8988T (cell line): ENCODE measurements around the gene CCDC82.
"Not testable (repeated sequence)": the region's sequence is repeated elsewhere in the genome, so short reads cannot be mapped to it uniquely, and the experiment has no call there.

Experiments used
- DNase-seq: peaks from one replicate; pipeline ENCODE4 v3.0.0; 2011

Gene CCDC82

DNA sequence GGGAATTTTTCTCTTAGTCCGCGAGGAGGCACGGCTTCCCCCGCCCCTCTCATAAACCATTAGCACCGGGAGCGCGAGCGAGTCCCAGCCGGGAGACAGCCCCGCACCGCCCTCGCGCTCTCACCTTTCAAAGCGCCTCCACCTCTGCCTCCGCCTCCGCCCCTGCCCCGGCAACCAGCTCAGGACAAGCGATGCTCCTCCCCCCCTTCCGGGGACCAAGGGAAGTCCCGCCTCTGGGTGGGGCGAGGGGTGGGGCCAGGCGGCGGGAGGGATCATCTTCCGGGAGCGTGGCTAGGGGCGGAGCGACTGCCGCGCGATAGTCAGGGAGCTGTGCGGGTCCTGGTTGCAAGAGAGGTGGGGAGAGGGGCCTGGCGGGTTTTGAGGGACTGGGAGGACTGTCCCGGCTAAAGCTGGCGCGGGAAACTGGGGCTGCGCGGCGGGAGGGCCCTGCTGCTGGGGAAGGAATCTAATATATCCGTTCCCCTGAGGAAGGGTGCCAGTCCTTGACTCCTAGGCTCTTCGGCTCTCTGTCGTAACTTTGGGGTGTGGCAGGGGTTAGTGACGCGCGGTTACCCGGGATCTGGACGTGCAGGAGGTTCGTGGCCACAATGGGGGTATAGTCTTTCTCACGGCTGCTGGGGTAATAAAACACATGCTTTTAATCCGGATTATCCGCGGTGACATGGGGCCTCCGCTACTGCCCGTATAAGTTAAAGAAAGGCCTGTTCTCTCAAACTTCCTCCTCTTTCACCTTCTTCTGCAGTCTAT, at the start of gene CCDC82, which contains the start of gene JRKL:
TSS of gene CCDC82 (minus strand) at position 193 of the 768 bp plus-strand sequence. CDS start 5,165 bp downstream, outside the sequence.
TSS of gene JRKL (plus strand) at position 294 of the 768 bp plus-strand sequence. CDS start 637 bp downstream, outside the sequence.
- DNase-seq = peak; percentile 74

DNA sequence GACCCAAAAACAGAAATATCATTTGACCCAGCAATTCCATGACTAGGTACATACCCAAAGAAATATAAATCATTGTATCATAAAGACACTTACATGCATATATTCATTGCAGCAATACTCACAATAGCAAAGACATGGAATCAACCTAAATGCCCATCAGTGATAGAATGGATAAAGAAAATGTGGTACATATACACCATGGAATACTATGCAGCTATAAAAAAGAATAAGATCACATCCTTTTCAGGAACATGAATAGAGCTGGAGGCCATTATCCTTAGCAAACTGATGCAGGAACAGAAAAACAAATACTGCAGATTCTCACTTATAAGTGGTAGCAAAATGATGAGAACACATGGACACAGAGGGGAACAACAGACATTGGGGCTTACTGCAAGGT, 42.9 kb upstream of the CCDC82 start:
- not testable (repeated sequence) for DNase-seq

DNA sequence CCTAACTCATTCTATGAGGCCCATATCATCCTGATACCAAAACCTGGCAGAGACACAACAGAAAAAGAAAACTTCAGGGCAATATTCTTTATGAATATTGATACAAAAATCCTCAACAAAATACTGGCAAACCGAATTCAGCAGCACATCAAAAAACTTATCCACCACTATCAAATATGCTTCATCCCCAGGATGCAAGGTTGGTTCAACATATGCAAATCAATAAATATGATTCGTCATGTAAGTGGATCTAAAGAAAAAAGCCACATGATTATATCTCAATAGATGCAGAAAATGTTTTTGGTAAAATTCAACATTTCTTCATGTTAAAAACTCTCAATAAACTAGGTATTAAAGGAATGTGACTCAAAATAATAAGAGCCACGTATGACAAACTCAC, 41.0 kb upstream of the CCDC82 start:
- DNase-seq = no peak

DNA sequence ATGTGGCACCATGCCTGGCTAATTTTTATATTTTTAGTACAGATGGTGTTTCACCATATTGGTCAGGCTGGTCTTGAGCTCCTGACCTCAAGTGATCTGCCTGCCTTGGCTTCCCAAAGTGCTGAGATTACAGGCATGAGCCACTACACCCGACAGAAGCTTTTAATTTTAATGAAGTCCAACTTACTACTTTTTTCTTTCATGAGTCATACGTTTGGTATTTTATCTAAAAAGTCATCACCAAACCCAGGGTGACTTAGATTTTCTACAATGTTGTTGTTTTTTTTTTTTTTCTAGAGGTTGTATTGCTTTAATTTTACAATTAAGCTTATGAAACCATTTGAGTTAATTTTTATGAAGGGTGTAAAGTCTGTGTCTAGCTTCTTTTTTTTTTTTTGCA, 35.0 kb upstream of the CCDC82 start:
- DNase-seq = no peak

DNA sequence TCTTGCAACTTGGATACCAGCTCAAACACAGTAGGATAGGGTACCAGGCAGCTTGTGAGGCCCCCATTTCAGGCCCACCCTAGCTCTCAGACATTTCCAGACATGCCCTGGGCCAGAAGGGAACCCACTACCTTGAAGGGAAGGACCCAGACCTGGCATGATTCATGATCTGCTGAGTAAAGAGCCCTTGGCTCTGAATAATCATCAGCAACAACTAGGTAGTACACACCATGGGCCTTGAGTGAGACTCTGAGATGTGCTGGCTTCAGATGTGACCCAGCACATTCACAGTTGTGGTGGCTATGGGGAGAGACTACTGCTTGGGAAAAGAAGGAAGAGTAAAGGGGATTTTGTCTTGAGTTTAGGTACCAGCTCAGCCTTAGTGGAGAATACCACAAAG, 23.7 kb upstream of the CCDC82 start:
- DNase-seq = no peak

DNA sequence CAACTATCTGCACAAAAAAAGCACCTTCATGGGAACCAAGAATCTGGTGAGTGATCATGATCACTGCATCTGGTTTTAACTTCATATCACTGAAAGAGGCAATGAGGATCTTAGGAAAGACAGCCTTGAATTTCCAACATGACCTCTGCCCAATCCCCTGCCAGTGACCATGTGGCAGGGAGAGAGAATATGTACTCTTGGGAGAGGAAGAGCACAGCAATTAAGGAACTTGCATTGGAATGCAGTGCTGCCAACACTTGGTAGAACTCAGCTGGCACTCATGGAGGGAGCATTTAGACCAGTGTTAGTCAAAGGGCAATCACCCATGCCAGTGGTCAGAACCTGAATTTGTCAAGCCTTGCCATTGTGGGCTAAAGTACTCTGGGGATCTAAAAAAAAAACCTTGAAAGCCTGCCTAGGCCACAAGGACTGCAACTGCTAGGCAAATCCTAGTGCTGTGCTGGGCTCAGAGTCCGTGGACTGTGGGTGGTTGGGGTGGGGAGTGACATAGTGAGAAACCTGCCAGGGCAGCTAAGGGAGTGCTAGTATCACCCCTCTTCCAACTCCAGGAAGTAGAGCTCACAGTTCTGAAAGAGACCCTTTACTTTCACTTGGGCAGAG, 23.2 kb upstream of the CCDC82 start:
- no peak for DNase-seq

DNA sequence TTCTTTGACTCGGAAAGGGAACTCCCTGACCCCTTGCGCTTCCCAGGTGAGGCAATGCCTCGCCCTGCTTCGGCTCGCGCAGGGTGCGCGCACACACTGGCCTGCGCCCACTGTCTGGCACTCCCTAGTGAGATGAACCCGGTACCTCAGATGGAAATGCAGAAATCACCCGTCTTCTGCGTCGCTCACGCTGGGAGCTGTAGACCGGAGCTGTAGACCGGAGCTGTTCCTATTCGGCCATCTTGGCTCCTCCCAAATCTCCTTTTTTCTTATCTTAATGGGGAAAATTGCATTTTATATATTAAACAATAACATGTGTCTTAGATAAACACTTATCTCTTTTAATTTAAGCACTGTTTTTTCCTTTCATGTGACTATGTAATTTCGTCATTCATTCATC, 21.7 kb upstream of the CCDC82 start:
- DNase-seq = not testable (repeated sequence)

DNA sequence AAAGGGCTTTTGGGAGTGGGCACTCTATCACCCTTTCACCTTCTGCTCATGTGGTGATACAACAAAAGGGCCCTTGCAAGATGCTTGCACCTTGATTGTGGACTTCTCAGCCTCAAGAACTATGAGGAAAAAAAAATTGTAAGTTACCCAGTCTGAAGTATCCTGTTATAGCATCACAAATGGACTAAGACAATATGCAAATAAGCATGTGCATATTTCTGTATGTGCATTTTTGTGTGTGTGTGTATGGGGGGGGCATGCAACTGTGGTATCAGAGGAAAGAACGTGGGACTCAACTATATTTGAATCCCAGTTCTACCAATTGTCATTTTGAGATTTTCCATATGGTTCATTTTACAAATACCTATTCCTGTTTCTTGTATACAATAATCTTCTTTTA, 11.0 kb upstream of the CCDC82 start:
- no peak for DNase-seq

DNA sequence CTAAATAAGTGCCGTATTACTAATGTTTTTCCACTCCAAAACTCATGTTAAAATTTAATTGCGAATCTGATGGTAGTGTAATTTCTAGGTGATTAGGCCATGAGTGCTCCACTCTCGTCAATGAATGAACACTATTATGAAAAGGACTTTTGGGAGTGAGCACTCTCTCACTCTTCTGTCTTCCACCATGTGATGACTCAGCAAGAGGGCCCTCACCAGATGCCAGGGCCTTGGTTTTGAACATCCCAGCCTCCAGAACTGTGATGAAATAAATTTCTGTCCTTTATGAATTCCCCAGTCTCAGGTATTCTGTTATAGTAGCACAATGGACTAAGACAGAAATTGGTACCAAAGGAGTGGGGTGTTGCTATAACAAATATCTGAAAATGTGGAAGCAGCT, 8.2 kb upstream of the CCDC82 start:
- no peak for DNase-seq

DNA sequence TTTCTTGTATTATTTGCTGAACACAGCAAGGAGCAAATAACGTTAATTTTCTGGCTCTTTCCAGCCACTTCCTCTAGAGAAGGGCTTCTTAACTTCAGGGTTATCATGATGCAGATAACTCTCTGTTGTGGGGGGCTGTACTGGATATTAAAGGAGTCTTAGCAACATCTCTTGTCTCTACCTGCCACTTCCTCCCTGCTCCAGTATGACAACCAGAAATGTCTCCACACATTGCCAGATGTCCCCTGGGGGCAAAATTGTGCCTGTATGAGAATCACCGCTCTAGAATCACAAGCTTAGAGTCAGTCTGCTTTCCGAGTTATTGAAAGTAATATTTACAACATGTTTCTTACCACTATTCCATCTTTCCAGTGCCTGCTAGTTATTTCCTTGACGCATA, 6.9 kb upstream of the CCDC82 start:
- DNase-seq = no peak

DNA sequence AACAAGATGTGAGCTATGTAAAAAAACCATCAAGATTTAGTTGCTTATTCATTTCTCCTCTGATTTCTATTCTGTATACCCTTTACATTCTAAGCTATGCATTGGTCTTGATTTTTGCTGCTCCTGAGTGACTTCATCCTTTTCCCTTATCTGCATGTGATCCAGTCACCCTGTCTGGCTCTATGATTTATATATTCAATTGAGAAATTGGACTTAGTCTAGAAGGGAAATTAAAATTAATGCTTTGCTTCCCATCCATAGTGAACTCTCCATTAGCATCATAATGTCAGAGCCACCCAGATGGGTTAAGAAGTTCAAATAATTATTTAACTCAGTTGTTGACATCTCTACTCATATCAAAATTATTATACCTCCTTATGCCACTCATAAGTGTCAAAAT, 5.1 kb upstream of the CCDC82 start:
- no peak for DNase-seq

DNA sequence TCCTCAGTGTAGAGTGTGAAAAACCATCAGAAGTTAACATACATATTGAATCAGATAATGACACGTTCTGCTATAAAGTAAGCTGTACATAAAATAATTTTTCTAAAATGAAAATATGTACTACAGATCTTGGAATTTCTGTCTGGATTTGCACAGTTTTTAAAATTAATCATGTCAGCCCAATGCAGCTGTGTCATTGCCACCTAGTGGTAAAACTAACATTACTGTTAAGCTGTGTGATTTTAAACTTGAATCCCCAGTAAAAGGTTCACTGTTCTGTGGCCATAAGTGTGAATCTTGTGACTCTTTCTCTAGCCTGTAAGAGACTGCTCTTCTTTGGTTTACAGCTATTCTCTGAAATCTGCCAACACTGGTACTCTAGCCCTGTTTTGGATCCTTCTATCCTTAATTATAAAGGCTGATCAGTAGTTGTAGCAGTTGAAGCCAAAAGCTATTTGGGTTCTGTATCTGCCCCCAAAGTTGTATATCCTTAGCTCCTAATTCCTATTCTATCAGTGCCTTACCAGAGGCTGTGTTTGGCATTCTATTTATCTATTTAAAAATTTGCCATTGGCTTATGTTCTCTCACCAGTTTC, 4.1 kb upstream of the CCDC82 start:
- no peak for DNase-seq

DNA sequence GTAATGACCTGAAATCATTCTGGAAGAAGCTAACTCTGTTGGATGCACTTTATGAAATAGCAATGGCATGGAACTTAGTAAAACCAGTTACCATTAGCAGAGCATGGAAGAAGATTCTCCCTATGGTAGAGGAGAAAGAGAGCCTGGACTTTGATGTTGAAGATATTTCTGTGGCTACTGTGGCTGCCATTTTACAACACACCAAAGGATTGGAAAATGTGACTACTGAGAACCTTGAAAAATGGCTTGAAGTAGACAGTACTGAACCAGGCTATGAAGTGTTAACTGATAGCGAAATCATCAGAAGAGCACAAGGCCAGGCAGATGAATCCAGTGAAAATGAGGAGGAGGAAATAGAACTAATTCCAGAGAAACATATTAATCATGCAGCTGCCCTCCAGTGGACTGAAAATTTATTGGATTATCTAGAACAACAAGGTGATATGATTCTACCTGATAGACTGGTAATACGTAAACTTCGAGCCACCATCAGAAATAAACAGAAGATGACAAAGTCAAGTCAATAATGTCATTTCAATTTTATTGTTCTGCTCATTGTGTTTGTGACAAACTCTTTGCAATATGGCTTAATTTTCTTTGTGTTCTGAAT, 2.1 kb upstream of the CCDC82 start:
- DNase-seq = no peak

DNA sequence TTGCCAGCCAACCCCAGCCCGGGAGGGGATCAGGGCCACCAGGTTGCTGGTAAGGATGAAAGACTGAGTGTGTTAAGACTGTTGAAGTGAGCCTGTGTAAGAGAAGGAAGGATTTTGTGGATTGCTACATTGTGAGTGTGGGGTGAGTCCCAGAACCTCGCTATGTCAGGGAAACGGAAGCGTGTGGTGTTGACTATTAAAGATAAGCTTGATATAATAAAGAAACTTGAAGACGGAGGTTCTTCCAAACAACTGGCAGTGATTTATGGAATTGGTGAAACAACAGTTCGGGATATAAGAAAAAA, 728 bp upstream of the CCDC82 start:
- DNase-seq = no peak

DNA sequence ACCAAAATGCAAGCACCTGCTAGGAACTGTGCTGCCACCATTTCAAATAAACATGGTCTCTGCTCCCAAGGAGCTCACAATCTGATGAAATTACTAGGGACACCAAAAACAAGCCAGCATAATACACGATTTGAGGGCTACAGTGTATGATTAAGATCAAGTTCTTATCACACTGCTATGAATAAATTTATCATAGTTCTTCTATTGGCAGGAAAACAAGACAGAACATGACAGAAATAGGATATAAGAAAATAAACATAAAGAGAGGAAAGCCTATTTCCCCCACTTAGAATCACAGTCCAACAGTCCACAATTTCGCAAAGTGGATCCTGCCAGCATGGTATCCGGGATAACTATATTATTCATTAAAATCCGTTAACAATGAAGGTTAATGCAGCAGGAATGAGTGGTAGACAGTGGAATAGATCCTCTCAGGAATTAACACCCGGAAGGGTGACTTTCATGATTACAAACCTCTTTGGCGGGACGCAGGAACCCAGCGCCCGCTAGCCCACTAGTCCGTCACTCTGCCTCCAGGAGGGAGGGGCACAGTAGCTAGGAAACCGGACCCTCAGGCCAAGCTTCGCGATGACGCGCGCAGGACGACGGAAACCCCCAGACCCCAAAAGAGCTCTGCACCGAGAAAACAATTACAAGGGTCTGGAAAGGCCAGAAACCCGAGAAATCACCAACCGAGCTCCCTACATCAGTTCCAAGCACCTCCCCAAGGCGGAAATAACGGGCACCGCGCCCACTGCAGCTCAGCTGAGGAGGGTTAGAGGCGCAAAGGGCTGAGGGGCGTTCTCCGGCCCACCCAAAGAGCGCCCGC, 607 bp downstream of the CCDC82 start:
- peak; percentile 16 for DNase-seq

DNA sequence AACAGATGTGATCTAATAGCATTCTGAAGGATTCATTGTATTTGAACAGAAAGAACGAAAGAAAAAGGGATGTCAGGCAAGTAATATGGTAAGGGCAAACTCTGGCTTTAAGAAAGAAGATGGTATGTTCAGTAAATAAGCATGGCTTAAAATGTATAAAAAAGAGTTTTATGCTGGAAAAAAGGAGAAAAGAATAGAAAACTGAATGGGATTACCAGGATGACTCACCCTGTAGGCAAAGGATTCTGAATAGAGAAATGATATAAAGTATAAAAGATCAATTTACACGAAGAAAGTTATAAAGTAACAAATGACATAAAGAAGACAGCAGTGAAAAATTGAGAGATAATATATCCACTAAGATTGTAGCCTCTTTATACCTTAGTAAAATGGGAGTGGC, 4.5 kb downstream of the CCDC82 start:
- DNase-seq = no peak

DNA sequence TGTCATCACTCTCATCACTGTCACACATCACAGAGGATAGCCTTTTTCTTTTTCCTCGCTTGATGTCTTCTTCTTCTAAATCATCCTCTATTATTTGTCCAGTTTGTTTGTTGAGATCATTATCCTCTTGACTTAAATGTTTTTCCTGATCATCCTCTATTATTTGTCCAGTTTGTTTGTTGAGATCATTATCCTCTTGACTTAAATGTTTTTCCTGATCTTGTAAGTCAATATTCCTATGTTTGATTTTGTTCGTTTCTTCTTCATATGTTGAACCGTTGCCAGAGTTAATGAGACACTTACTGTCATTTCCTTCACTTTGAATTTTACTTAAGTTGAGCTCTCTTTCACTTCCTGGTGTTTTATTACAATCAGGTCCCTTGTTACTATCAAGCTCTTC, 5.6 kb downstream of the CCDC82 start:
- DNase-seq = no peak

DNA sequence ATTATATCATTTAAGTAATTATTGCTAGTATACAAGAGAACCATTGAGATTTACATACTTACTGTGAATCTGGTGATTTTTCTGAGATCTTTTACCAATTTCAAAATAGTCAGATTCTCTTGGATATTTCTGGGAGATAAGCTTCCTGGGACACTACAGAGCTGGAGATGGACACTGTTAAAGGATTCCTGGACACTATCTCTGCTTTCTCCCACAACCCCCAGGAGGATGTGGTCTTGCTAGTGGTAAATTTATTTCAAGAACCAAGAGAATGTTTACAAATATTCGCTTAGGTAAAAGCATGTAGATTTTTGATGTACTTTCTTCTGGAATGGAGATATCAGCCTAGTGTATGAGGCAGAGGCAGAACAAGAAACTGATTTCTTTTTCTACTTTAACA, 12.9 kb downstream of the CCDC82 start:
- DNase-seq = no peak

DNA sequence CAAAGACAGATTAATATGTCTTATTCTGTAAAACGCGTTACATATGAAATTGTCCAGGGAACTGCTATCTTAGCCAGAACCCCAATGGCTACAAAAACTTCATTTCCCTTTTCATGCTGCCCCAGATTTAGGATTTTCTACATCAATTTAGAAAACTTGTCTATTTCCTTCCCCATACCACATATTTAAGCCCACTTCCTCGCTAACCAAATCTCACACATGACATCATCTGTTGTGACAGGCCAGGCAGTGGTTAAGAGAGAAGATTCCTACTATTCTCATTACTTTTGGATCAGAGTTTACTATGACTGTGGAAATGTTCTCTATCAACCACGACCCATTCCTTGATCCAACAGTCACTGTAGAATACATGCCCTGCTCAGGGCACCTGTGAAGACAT, 15.9 kb downstream of the CCDC82 start:
- no peak for DNase-seq

DNA sequence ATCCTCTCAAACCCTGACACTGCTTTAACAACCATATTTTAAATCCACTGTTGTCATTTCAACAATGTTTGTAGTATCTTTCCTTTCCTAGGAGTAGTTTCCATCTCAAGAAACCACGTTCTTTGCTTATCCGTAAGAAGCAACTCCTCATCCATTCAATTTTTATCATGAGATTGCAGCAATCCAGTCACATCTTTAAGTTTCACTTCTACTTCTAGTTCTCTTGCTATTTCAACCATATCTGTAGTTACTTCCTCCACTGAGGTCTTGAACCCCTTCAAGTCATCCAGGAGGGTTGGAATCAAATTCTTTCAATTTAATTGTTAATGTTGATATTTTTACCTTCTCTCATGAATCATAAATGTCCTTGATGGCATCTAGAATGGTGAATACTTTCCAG, 22.4 kb downstream of the CCDC82 start:
- DNase-seq = no peak

DNA sequence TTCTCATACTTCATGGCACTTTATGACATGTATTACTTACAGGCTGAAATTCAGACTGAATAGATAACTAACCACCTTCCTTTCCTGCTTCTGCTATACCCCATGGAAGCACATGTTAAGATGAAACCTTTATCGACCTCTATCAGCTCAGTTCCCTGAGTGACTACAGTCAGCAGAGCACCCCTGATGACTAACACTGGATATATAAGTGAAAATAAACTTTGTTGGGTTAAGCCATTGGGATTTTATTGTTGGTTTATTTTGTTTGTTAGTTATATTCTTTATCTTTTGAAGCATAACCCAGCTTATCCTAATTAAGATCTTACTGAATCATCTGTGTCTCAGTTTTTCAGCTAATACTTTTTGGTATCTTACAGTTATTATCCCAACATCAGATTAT, 23.7 kb downstream of the CCDC82 start:
- no peak for DNase-seq

DNA sequence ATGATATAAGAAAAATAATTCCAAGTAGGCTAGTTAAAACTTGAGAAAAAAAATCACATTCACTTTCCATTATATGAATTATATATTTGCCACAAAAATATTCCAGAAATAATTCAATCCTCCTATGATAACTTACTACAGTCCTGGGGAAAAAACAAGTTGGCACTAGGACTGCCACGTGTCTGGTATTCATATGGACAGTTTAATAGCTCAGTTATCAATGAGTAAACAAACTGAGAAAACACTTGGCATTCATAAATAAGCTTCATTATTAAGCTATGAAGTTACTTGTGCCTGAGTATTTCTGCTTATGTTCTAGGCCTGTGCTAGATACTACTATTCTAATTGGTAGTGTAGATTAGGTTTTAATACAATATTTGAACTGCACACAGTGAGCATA, 24.2 kb downstream of the CCDC82 start:
- DNase-seq = no peak

DNA sequence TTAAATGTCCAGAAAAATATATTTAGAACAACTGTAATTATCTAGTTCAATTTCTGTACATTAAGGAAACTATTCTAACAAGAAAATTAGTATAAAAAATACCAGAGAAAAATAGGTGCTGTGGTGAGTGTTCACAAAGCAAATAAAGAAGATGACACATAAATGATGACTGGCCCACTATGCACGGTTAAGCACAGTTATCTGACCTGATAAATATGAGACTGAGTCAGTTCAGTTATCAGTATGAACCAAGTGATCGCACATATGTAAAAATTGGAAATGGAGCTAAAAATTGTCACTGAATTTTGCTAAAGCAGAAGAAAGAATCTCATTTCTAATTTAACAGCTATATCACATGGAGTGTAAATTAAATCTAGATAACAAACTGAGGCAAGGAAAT, 27.9 kb downstream of the CCDC82 start:
- DNase-seq = no peak
